T-helper 17 cell (primary cell): ENCODE data around the gene ST6GALNAC2. TPM values are rescaled to one million over a fixed set of nuclear protein-coding genes. Genes with fewer than 3 reads are reported as not detected.
A peak's percentile ranks its signal among the peaks of the same experiment; 100 is the strongest.

Experiments
- ATAC-seq: fragments of 150-1000 bp; cut with Tn5 transposase; 2 replicates; pipeline ENCODE4 v1.10.0; 2021; ENCODE audit warnings: mild to moderate bottlenecking, moderate library complexity
- DNase-seq, 3 donors: peaks; one replicate each; pipeline versions ENCODE4 v3.0.0 to v3.0.0-alpha.2; 2020 to 2021
- H3K9me3 ChIP-seq: one replicate; pipeline ENCODE4 v1.7.0; 2013; ENCODE audit warnings: low read length, mild to moderate bottlenecking; ENCODE audit not compliant: control insufficient read depth, poor library complexity, severe bottlenecking
- H3K27ac Mint-ChIP-seq: one replicate; pipeline ENCODE4 v1.8.0; 2022; ENCODE audit warnings: mild to moderate bottlenecking, moderate library complexity, mixed read lengths
- H3K27me3 Mint-ChIP-seq: one replicate; pipeline ENCODE4 v1.8.0; 2022; ENCODE audit warnings: mixed read lengths
- H3K36me3 Mint-ChIP-seq: one replicate; pipeline ENCODE4 v1.8.0; 2022; ENCODE audit warnings: low read depth, mixed read lengths
- H3K4me1 Mint-ChIP-seq: one replicate; pipeline ENCODE4 v1.8.0; 2022; ENCODE audit warnings: mild to moderate bottlenecking, mixed read lengths
- H3K4me3 Mint-ChIP-seq: one replicate; pipeline ENCODE4 v1.8.0; 2022; ENCODE audit warnings: mild to moderate bottlenecking, moderate library complexity, mixed read lengths
- total RNA-seq, 4 donors: library from RNA in 2 of 4; stranded (reverse) in 2 of 4; gene quantifications; one replicate each; pipeline ENCODE4 v1.2.3 and lab custom pipeline; 2022 to 2026

Gene ST6GALNAC2
- 1 to 10 TPM in 1 of 2 donors, under 1 TPM in 1; 0.68 to 2.2 TPM for total RNA-seq
- total RNA-seq (lab: John Stamatoyannopoulos, UW): 1.0 to 1.4 reads per million in 2 donors

DNA sequence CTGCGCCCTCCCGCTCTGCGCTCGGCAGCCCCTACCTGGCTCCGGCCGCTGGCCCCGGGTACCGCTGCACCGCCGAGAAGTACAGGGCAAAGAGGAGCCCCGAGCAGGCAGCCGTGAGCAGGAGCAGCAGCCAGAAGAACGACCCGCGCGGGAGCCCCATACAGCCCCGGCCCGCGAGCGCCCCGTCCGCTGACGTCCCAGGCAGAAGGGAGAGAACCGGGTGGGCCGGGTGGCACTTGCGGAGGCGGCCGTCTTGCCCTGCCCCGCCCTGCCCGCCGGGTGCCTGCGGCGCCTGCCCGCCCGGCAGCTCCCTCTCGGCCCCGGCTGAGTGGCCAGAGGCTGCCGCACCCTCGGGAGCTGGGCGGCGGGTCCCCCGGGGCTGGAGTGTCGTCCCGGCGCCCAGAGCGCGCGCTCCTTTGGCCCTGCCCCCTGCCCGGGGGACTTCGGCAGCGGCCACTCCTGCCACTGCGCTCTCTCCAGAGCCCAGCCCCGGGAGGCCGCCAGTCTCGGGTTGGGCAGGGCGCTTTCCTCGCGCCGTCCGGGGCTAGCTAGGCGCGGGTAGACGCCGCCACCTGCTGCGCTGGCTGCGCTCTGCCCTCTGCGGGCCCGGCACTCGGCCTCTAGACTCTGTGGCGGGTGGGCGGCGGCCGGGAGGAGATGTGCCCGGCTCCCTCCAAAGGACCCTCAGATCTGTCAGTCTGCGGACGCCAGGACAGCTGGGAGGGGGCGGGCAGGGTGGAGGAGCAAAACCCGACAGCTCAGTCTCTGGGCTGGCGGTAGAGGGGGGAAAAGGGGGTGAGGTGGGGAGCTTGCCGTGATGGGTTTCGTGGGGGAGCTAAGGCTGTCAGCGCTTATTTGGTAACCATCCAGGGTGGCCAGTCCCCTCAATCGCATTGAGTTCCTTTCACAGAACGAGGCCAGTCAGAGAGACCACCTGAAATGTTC, at the start of gene ST6GALNAC2:
Gene ST6GALNAC2, minus strand, starts transcription at position 212 of the 945 bp plus-strand sequence. Its CDS starts 52 bp downstream, at position 160.
- Mint-ChIP-seq H3K36me3 (peaks cover 5% of the 10 kb centered on the region), H3K27ac (peak within 1 kb of the TSS; percentile 16), H3K4me1 (peaks cover 5% of the 10 kb centered on the region), H3K4me3 (peak within 1 kb of the TSS; percentile 79), H3K27me3 (peaks cover 47% of the 10 kb centered on the region)
- no peaks in the 10 kb centered on the region for H3K9me3 ChIP-seq
- ATAC-seq: peak; percentile 86
- DNase-seq: peak; percentile 21 to 41 (median 33)

DNA sequence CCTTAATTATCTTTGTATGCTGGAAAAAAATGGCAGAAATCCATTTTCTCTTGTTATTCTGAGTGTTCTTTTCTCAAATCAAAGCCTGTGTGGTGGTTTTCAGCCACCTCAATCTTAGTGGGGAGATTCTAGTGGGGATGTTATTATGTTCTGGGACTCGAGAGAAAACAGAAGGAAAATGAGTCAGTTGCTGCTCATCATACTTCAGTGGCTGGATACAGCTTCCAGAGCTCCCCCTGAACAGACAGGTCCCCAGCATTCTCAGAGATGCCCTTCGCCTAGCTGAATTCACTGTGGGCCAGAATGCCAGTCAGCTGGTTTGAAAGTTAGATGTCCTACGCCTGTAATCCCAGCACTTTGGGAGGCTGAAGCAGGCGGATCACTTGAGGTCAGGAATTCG, 49.4 kb upstream of the ST6GALNAC2 start:
- H3K4me3 Mint-ChIP-seq: no peak overlapping the region

DNA sequence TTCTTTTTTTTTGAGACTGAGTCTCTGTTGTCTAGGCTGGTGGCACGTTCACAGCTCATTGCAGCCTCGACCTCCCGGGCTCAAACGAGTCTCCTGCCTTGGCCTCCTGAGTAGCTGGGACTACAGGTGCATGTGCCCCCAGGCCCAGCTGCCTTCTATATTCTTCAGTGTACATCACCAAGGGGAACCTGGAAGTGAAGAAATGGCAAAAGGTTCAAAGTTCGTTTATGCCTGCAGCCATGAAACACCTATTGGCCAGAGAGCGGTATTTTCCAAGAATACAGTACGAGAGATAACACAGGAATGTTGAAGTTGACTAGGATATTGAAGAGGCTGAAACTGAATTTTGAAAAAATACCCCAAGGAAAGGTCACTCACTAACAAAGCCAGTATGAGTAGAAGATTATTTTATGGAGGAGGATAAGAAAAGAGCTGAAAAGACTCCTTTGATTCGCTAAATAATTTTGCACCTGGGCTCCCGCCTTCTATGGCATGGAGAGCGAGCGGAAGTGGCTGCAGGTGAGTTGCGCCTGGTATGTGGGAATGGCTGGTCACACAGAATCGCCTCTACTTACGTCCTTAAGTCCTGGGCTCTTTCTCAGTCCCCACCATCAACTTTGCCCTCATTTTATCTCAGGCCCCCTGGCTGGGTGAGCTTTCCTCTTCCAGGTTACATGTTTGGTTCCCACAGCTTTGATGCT, 48.1 kb upstream of the ST6GALNAC2 start:
- Mint-ChIP-seq H3K27ac (no peak overlapping the region), H3K4me1 (peaks cover under 1% of the 10 kb centered on the region), H3K27me3 (peaks cover 11% of the 10 kb centered on the region), H3K4me3 (no peak overlapping the region), H3K36me3 (no peaks in the 10 kb centered on the region)
- DNase-seq (no peak), ATAC-seq (no peak)
- no peaks in the 10 kb centered on the region for H3K9me3 ChIP-seq

More for the DNA sequence above, 49.4 kb upstream of the ST6GALNAC2 start:
- Mint-ChIP-seq H3K27ac (peak overlapping the region; percentile 57), H3K36me3 (no peaks in the 10 kb centered on the region), H3K27me3 (peaks cover 15% of the 10 kb centered on the region), H3K4me1 (peaks cover 2% of the 10 kb centered on the region)
- ATAC-seq (no peak), DNase-seq (no peak)
- H3K9me3 ChIP-seq: no peaks in the 10 kb centered on the region

DNA sequence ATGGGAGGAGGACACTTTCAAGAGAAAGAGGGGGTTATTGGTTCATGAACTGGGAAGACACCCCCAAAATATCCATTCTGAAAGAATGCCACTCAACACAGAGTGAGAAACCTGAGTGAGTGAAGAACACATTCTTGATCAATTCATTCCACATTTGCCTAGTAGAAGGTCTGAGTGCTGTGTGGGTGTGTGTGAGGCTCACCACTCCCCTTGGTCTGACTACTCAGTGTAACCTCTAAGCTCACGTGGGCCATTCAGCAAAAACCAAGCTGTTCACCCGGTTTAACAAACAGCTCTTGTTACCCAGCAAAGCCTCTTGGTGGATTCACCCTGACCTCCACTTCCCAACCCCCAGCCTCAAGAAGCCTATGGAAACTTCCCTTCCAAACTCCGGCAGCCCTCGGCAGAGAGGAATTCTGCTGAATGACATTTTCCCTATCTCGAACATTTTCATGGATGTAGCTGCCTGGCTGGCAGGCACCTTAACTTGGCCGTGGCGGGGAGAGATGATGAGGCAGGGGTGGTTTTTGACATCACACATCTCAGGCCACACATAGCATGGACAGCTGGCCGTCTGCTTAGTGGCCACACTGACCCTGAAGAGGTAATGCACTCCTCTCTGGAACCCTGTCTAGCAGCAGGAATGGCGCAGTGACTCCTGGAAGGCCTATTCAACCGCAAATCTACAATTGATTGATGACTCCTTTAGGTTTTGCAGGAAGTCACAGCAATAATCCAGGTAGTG, 46.3 kb upstream of the ST6GALNAC2 start:
- Mint-ChIP-seq H3K4me3 (no peak overlapping the region), H3K4me1 (no peaks in the 10 kb centered on the region), H3K36me3 (peaks cover 2% of the 10 kb centered on the region), H3K27me3 (peaks cover 5% of the 10 kb centered on the region), H3K27ac (no peak overlapping the region)
- DNase-seq (no peak), ATAC-seq (no peak)
- H3K9me3 ChIP-seq: no peaks in the 10 kb centered on the region

DNA sequence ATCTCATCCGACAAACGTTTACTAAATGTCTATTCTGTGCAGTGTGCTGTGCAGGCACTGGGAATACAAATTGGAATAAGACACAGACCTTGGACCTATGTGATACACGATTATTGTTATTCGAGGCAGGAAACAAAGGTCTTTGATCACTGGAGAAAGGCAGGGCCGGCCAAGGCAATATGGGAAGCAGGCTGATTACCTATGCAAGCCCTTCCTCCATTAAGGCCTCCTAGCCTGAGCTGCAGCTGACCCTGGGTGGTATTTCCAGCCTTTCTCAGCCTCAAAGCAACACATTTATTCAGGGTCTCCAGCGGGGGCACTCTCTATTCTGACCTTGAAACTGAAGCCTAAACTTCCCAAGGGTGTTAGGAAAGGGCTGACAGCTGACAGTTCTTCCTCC, 44.5 kb upstream of the ST6GALNAC2 start:
- DNase-seq (no peak), ATAC-seq (no peak)
- peaks cover 5% of the 10 kb centered on the region for H3K27me3 Mint-ChIP-seq
- H3K27ac Mint-ChIP-seq: peak overlapping the region; percentile 29
- no peaks in the 10 kb centered on the region for H3K9me3 ChIP-seq
- H3K4me1 Mint-ChIP-seq: no peaks in the 10 kb centered on the region
- H3K36me3 Mint-ChIP-seq: peaks cover 2% of the 10 kb centered on the region
- no peak overlapping the region for H3K4me3 Mint-ChIP-seq

DNA sequence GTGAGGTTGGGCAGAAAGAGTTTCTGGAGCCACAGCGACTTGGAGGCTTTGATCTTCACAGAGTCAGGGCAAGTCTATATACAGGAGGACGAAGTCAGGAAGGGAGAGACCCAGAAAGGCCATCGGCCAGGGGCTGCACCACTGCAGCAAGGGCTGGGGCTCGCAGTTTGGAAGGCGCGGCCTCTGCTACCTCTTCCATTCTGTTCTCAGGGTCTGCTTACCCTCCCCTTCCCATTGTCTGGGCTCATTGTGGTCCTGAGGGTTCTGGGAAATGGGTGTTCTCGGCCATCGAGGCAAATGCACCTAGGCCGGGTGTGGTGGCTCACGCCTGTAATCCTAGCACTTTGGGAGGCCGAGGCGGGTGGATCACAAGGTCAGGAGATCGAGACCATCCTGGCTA, 41.9 kb upstream of the ST6GALNAC2 start:
- ATAC-seq: no peak
- Mint-ChIP-seq H3K4me1 (peaks cover 5% of the 10 kb centered on the region), H3K36me3 (peaks cover 2% of the 10 kb centered on the region), H3K4me3 (no peak overlapping the region), H3K27me3 (peaks cover 10% of the 10 kb centered on the region), H3K27ac (no peak overlapping the region)
- DNase-seq: no peak
- no peaks in the 10 kb centered on the region for H3K9me3 ChIP-seq

DNA sequence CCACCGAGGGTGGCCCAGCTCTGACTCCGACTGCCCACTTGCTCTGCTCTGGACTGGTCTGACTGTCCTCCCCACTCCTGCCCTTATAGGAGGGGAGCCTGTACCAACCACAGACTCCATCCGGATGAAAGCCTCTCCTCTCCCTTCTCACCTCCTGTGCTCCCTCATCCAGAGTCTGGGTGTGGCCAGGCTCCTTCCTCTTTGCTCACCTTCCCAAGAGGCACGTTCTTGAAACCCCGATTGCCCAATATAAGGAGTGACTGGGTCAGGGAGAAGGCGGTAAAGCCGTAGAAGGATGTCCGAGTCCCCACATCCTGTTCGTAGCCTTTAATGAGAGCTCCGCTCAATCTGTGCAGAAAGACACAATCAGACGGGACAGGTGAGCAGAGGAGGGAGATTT, 40.8 kb upstream of the ST6GALNAC2 start:
- no peaks in the 10 kb centered on the region for H3K9me3 ChIP-seq
- peaks cover 2% of the 10 kb centered on the region for H3K36me3 Mint-ChIP-seq
- ATAC-seq: no peak
- H3K4me3 Mint-ChIP-seq: no peak overlapping the region
- no peak for DNase-seq
- no peak overlapping the region for H3K27ac Mint-ChIP-seq
- peaks cover 10% of the 10 kb centered on the region for H3K27me3 Mint-ChIP-seq
- H3K4me1 Mint-ChIP-seq: peaks cover 5% of the 10 kb centered on the region

DNA sequence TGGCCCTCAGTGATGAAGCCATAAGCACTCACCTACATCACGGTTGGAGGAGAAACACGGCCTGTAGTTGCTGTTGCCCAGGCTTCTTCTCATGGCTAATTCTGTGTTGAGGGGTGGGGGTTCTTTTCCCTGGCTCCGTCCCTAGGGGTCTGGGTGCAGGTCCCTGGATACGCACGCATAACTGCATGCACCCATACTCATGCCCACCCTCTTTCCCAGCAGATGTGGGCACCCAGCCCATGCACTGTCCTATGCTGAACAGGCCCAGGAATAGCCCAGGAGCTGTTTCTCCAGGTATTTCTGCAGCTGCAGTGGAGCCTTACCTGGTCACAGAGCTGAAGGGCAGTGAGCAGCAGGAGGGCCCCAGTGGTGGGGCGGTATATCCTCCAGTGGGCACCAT, 39.8 kb upstream of the ST6GALNAC2 start:
- Mint-ChIP-seq H3K4me3 (no peak overlapping the region), H3K4me1 (peaks cover 5% of the 10 kb centered on the region), H3K36me3 (peaks cover 2% of the 10 kb centered on the region), H3K27me3 (peaks cover 10% of the 10 kb centered on the region), H3K27ac (no peak overlapping the region)
- no peaks in the 10 kb centered on the region for H3K9me3 ChIP-seq
- no peak for ATAC-seq
- no peak for DNase-seq

DNA sequence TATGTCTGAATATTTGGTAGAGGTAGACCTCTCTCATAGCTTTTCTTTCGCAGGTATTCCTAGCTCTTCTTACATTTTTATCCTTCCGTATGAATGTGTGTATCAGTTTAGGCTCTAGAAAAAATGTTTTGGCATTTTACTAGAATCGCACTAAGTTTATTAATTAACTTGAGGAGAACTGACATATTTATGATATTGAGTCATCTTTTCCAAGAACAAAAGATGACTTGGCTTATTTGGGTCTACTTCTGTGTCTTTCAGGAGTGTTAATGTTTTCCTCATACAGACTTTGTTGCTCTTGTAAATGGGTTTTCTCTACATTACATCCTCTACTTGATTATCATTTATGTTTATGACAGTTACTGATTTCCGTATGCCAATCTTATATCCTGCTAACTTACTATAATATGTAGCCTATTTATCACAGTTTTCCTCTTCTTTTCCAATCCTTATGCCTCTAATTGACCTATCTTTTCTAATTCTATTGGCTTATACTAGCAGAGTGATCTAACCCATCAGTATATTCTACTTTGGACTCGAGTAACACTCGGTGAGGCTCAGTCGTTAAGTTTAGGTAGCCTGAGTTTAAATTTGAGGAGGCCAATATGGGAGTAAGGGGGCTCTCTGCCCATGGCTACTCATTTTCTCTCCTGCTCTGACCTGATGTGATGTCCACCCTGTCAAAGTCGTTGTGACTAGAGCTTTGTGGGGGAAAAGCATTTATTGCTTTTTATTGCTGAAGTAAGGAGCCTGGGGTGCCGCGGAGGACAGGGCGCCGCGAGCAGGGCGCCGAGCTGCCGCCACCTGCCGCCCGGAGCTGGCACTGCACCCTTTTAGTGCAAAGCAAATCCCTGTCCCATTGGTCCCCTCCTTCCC, 37.8 kb upstream of the ST6GALNAC2 start:
- no peak overlapping the region for H3K4me3 Mint-ChIP-seq
- peaks cover 10% of the 10 kb centered on the region for H3K27me3 Mint-ChIP-seq
- DNase-seq: peak; percentile 57 to 80 (median 62)
- peak; percentile 98 for ATAC-seq
- H3K36me3 Mint-ChIP-seq: peaks cover 2% of the 10 kb centered on the region
- no peaks in the 10 kb centered on the region for H3K9me3 ChIP-seq
- peaks cover 5% of the 10 kb centered on the region for H3K4me1 Mint-ChIP-seq
- H3K27ac Mint-ChIP-seq: peak overlapping the region; percentile 92

DNA sequence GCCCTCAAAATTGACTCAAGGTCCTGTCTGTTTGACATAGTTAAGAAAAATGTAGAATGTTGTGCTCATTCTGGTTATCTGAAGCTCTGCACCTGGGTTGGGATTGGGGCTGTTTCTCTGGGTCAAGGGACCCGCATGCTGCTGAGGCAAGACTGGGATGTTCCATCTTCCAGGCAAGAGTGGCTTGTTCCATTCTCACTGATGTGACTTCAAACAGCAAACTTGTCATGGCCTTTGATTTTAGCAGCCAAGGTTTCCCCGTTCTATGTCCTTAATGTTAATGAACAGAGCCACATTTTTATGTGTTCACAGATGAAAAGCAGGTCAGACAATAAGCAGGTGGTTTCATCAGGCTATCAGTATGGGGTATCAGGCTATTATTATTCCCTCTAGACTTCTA, 32.2 kb upstream of the ST6GALNAC2 start:
- ATAC-seq: no peak

DNA sequence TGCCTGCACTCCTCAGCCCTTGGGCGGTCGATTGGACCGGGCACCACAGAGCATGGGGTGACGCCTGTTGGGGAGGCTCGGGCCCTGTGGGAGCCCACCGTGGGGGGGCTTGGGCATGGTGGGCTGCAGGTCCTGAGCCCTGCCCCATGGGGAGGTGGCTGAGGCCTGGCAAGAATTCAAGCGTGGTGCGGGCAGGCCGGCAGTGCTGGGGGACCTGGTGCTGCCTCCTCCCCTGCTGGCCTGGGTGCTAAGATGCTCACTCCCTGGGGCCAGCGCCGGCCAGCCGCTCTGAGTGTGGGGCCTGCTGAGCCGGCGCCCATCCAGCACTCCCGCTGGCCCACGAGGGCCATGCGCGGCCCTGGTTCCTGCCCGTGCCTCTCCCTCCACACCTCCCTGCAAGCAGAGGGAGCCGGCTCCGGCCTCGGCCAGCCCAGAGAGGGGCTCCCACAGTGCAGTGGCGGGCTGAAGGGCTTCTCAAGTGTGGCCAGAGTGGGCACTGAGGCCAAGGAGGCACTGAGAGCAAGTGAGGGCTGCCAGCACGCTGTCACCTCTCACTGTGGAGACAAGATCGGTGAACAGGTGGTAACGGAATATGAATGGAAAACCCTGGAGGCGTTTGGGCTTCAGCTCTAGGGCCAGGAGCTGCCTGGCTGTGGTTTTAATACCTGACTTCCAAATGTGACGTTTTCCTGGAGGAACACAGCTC, 29.4 kb upstream of the ST6GALNAC2 start:
- H3K9me3 ChIP-seq: no peaks in the 10 kb centered on the region
- H3K36me3 Mint-ChIP-seq: peaks cover 3% of the 10 kb centered on the region
- H3K27me3 Mint-ChIP-seq: peaks cover 13% of the 10 kb centered on the region
- H3K27ac Mint-ChIP-seq: no peak overlapping the region
- no peaks in the 10 kb centered on the region for H3K4me1 Mint-ChIP-seq
- ATAC-seq: no peak
- DNase-seq: no peak
- no peak overlapping the region for H3K4me3 Mint-ChIP-seq

More for the DNA sequence above, 32.2 kb upstream of the ST6GALNAC2 start:
- no peak for DNase-seq
- H3K9me3 ChIP-seq: no peaks in the 10 kb centered on the region
- Mint-ChIP-seq H3K4me3 (no peak overlapping the region), H3K27ac (peak overlapping the region; percentile 73), H3K4me1 (no peaks in the 10 kb centered on the region), H3K36me3 (no peaks in the 10 kb centered on the region), H3K27me3 (no peaks in the 10 kb centered on the region)
